Stimulated activated CD8-positive, alpha-beta memory T cell treated with anti-CD3 and anti-CD28 coated beads, Interleukin-4, amount 100 ng/mL, for 48 hours (primary cell): Measurements from ENCODE around the gene TMCC3.

ENCODE experiments used
- DNase-seq: peaks from one replicate; pipeline ENCODE4 v3.0.0-alpha.2; 2020

Gene TMCC3

GRCh38 chr12:94671917-94672316 lies 21.6 kb upstream of the TMCC3 start:
- no peak for DNase-seq

GRCh38 chr12:94670898-94671297 lies 20.5 kb upstream of the TMCC3 start:
- DNase-seq, result no peak

DNA sequence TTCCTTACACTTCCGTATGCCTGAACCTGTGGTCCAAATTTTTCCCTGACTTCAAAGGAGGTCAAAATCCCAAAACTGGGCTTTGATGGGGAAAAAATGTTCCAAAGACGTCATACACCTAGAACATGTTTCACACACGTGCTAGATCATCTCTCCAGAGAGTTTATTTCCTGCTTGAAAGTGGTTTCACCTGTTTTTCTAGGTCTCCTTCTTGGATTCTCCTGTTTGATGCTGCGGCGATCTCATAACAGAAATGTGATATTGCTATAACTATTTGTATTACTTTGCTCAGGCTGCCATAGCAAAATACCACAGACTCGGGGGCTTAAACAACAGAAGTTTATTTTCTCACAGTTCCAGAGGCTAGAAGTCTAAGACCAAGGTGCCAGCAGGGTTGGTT lies 19.7 kb upstream of the TMCC3 start:
- no peak for DNase-seq

DNA sequence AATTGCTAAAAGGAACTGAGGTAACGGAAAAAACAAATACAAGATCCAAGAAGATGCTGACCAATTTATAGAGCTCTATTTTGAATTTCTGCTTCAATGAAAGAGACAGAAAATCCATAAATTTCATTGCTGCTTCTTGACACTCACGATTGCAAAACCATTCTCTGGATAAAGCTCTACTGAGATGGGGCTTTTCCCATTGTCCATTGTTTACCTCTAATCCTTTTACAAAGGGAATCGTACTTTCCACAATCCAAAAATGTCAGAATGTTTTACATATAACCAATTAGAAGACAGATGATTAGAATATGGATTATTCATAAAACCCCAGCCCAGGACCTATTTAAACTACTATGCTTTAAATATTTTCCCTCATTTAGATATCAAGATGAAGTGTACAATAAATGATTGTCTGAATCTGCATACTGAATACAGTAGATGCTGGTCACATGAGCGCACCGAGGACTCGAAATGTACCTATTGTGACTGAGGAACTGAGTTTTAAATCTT lies 16.7 kb upstream of the TMCC3 start:
- no peak for DNase-seq

- no peak for DNase-seq
Measured at GRCh38 chr12:94666158-94666557, 15.8 kb upstream of the TMCC3 start.

DNA sequence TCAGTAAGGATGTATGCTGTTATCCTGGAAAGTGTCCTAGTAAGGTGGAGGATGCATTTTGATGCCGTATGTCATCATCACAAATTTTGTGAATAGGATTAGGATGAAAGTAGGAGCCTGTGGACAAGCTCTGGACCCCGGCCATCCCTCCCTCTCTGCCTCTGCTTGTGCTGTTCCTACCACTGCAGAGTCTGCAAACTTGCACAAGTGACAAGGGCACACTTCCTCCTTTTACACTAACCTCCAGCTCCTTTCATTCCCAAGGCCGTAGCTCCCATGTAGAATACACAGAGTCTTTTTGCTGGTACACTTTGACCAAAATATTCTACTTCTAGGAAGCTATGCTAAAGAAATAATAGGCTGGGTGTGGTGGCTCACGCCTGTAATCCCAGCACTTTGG lies 13.3 kb upstream of the TMCC3 start:
- no peak for DNase-seq

DNA sequence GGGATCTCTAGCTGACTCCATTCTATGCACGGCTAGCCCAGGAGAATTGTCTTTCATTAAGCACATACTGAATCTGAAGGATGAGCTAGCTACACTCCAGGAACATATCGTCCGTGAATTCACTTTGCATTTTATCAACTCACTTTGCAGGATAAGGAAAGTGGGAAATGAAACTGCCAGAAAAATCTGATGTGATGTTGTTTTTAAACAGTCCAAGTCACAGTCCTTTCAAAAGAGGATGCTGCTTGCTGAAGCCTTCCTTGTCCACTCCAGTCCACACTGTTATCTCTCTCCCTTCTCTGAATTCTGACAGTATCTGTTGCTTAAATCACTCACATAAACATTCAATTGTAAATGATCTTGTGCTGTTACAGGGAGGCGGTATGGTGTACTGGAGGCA lies 12.7 kb upstream of the TMCC3 start:
- DNase-seq, result no peak

DNA sequence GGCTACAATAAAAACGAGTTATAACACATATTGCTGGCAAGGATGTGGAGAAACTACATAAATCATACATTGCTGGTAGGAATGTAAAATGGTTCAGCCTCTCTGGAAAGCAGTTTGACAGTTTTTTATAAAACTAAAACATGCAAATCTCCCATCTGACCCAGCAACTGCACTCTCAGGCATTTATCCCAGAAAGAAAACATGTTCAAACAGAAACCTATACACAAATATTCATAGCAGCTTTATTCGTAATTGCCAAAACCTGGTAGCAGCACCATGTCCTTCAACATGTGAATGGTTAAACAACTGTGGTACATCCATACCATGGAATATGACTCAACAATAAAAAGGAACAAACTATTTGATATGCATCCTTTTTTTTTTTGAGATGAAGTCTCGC lies 10.1 kb upstream of the TMCC3 start:
- DNase-seq, result no peak

GRCh38 chr12:94659346-94659930 lies 9.1 kb upstream of the TMCC3 start:
- no peak for DNase-seq

DNA sequence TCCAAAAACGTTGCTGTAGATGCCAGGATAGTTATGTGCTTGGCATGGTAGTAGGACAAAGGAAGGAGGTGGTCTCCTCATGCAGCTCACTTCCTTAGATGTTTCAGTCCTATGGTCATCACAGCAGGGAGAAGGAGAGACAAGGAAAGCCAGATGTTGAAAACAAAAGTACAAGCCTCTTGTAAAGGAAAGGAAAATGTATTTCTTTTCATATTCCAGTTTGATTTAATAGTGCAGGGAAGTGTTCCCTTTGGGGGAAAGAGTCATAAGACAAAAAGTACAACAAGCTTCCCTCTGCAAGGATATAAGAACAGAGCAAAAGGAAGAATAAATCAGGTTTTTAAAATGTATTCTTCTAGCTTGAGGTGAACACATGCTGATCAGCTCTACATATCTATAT lies 8.6 kb upstream of the TMCC3 start:
- DNase-seq, result no peak

DNA sequence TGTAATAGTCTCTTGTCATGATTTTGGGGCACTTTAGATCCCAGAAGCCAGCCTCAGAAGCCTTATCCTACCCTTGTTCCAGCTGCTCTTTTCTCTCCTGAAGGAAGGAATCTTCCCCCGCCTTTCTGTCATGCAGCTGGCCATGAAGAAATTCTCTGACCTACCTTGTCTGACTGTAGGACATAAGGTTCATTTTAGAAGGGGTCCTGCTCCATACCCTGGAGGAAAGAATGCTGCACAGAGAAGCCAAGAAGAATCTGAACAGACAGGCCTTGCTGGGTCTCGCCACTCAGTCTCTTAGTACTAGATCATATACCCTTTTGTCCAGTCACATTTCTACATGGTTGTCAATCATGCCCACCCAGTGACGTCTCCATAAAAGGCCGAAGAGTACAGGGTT lies 6.2 kb upstream of the TMCC3 start:
- no peak for DNase-seq

DNA sequence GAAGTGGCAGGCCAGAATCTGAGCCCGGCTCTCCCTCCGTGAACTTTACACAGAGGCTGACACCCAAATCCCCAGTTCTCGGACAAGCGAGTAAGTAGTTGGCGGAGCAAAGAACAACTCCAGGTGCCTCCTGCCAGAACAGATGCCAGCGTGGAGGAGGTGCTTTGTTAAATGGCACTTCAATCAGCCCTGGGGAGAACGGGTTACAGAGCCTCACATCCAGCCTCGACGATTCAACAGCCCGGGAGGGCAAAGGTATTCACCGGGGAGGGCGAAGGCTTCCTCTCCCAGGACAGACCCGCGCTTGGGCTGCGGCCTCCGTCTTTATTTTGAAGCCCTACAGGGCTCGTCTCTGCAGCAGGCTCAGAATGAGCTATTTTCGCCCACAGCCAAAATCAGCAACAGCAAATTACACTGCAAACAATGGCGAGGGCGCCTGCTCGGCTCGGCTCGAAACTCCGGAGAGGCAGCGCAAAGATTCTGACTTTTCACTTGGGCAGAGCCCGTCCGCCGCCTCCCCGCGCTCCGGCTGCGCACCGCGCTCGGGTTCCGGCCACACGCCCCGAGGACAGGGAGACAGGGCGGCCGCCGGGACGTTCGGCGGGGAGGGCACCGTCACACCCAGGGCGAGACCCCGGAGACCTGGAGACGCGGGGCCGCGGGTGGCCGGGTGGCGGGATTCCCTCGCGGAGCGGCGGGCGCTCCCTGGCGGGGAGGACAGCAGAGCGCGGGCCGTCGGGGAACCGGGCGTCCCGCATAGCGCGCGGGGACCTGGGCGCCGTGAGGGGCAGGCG lies 811 bp downstream of the TMCC3 start:
- DNase-seq, result peak; percentile 39

DNA sequence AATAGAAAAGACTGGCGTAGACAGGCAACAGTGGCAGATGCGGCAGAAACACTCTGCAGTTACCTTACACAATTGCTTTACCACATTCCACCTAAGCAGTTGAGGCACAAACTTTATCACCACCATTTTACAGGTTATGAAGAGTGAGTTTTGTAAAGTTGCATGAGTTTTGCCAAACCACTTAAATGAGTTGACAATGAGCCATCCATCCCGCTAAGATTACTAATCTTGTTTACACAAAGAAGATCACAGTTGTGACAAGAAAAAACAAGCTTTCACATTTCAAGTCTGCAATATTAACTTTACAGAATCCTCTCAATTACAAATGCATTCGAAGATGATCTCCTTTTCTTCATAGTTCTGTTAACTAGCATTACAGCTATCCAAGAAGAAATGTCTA lies 1.8 kb downstream of the TMCC3 start:
- no peak for DNase-seq

GRCh38 chr12:94644141-94644979 lies 6.0 kb downstream of the TMCC3 start:
- peak; percentile 36 for DNase-seq

DNA sequence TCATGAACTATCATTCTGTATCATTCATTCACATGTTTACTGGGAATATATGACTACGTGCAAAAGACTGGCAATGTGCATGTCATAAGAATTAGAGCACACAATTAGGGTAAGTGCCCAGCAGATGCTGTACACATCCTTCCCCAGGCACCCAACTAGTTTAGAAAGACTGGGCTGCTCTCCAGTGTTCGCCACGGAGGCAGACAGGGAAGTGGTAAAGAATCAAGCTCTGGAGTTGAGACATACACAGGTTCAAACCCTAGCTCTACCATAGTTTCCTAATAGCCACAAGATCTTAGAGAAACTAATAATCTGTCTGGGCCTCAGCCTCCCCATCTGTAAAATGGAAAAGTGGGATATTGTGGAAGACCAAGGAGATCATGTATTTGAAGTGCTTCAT lies 6.8 kb downstream of the TMCC3 start:
- no peak for DNase-seq

DNA sequence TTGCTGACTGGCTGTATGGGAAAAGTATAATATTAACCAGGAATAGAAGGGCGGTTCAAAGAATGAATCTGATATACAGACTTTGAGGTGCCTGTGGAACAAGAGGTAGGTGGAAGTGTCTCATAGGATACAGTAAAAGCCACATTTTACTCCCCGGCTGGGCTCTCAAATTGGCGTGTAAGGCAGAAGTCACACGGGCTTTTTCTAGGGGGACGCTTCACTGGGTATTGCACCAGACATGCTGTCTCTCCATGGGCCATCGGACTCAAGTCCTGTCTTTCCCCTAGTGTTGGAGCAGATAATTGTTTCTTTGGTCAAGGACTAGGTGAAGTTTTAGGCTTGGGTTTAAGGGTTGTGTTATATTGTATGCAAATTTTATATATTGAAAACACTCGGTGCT lies 9.1 kb downstream of the TMCC3 start:
- DNase-seq, result no peak

DNA sequence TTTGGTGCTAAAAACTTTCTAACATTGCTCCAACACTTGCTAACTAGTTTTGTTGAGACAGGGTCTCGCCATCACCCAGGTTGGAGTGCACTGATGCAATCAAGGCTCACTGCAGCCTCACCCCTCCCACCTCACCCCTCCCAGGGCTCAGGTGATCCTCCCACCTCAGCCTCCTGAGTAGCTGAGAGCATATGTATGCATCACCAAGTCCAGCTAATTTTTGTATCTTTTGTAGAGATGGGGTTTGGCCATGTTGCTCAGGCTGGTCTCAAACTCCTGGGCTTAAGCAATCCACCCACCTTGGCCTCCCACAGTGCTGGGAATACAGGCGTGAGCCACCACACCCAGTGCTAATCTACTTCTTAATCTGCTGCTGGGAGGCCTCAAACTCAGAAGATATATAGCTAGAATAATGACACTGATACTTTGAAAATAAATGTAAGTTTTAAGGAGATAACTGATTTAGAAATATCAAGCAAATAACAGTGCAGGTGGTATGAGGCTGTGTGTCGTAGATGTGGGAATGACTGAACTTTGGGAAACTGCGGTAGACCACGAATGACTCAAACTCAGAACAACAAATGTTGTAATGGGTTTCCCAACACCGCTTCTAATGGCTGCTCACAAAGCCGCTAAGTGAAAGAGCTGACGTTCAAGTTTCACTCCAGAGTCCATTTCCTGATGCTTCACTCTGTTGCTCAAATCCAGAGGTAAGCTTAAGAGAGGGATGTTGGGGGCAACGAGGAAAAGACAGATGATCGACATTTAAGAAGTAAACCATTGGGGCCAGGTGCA lies 10.0 kb downstream of the TMCC3 start:
- peak; percentile 69 for DNase-seq

DNA sequence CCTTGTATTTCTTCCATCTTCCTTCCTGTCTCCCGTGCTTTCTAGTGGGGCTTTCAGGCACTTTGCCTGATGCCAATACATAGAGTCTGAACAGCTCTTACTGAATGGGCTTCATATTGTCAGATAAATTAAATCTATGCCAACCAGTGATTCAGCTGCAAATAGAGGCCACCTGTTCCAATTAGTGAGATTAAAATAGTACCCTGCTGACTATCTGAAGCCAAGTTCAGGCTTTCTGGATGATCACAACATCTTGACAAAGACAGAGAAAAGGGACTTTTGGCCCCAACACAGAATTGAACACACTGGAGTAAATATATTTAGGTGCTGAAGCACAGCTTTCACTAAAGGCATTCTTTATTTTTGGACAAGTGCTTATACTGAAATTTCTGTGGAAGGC lies 11.8 kb downstream of the TMCC3 start:
- no peak for DNase-seq

DNA sequence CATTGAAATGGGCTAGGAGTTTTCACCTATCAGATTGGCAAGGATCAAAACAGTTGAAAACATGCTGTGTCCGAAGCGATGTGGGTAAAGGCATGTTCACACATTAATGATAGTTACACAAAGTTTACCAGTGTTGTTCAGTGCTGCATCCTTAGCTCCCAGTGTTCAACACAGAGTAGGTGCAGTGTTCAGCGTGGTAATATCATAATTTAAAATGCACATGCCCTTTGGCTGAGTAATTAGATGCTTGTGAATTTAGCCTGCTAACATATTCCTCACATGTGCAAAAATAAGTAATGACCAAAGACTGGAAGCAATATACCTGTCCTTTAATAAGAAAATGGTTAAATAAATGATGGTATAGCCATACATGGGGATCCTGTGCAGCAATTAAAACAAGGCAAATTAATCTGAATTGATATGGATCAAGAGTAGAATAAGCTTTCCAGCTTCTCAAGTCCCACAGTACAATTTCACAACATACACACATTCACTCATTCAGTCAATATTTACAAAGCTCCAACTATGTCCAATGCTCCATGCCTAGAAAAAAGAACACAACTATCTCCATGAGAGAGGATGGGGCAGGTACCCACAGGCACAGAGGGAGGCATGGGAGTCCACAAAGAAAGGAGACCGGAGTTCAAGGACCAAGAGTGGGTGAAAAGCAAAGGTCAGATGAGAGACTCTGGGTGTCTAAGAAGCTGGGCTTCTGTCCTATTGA lies 12.8 kb downstream of the TMCC3 start:
- no peak for DNase-seq

DNA sequence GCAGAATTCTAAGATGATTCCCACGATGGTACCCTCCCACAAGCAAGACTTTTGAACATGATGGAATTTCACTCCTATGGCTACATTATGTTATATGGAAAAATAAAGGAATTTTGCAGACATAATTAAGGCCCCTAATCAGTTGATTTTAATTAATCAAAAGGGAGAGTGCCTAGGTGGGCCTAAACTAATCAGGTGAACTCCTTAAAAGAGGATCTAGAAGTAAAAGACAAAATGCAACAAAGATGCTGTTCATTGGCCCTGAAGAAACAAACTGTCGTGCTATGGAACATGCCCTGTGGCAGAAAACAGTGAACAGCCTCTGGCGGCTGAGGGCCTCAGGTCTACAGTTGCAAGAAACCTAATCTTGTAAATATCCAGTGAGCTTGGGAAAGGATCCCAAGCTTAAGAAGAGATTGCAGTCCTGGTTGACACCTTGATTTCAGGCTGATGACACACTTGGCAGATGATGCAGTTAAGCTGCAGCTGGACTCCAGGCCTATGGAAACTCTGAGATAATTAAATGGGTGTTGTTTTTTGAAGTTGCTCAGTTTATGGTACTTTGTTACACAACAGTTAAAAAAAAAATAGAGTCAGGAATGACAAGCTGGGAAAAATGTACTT lies 13.8 kb downstream of the TMCC3 start:
- DNase-seq, result no peak

DNA sequence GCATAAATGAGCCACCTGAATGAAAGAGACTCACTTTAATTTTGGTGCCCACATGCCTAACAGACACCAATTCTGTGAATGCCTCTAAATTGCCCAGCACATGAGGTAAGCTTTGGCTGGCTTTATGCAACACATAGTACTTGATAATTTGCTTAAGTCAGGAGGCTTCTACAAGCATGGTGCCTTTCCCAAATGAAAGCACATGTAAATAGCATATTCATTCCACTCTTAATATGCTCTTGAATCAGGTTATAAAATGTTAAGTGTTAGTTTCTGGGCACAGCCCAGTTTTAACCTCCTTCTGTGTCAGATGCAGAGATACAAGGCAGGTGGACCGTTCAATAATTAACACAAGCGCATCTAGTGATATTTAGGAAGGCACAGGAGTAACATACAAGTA lies 15.6 kb downstream of the TMCC3 start:
- DNase-seq, result no peak

DNA sequence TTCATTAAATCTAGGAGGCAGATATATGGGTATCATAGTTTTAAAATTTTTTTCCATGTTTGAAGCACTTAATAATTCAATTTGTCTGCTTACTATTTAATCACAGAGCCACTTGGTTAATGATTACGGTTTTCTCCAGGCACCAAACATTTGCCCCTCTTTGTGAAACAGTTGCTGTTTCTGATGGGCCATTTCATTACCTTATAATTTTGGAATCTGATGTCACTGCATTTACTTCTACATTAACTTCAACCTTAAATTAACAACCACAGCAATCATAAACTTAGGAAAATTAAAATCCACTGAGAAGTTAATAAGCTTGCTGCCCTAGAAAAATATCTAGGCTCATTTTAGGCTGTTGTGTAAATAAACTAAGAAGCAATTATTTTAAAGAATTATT lies 17.0 kb downstream of the TMCC3 start:
- no peak for DNase-seq
